OCI-LY7 (cell line): ENCODE results near the gene NGF. TPM values are rescaled to one million over a fixed set of nuclear protein-coding genes. Genes with fewer than 3 reads are reported as not detected.

Experiments
- BruUV-seq: library from RNA; stranded (reverse); fragments of 400-500 nt; replicated peaks from 2 replicates; lab custom pipeline; 2021; lab: Mats Ljungman, UMichigan
- CTCF ChIA-PET: fragments of 300-600 bp; sonication (Branson Sonifier 250); formaldehyde crosslinking; loops from one replicate; lab custom pipeline; 2022; ENCODE audit warnings: antibody characterized with exemption; ENCODE audit not compliant: unreplicated experiment; lab: Charles Lee
- POLR2A ChIA-PET: fragments of 300-600 bp; sonication (Branson Sonifier 250); formaldehyde crosslinking; loops from one replicate; lab custom pipeline; 2022; ENCODE audit warnings: antibody characterized with exemption; lab: Charles Lee
- DNase-seq: peaks from one replicate; pipeline ENCODE4 v3.0.0-alpha.2; 2015; ENCODE audit warnings: low spot score
- H2AFZ ChIP-seq: fragments of 200-600 bp; sonication (generic), shearing (Covaris generic); 2 replicates; pipeline ENCODE4 v1.6.1; 2014; ENCODE audit warnings: mild to moderate bottlenecking, antibody characterized with exemption, low read length, moderate library complexity
- H3K27ac ChIP-seq: fragments of 200-600 bp; sonication (generic); 2 replicates; pipeline ENCODE4 v1.5.1; 2014; ENCODE audit warnings: mixed run types, low read depth, mild to moderate bottlenecking, moderate library complexity, low read length, inconsistent platforms; ENCODE audit not compliant: poor library complexity, severe bottlenecking
- H3K36me3 ChIP-seq: fragments of 200-600 bp; sonication (generic); 2 replicates; pipeline ENCODE4 v1.6.1; 2014; ENCODE audit warnings: mild to moderate bottlenecking, antibody characterized with exemption, low read length, moderate library complexity, mixed read lengths; ENCODE audit not compliant: insufficient read depth
- H3K4me1 ChIP-seq: fragments of 200-600 bp; sonication (generic); 2 replicates; pipeline ENCODE4 v1.5.1; 2014; ENCODE audit warnings: mild to moderate bottlenecking, low read length; ENCODE audit not compliant: insufficient read depth, poor library complexity, severe bottlenecking
- H3K4me2 ChIP-seq: fragments of 200-600 bp; sonication (generic); 2 replicates; pipeline ENCODE4 v1.6.1; 2014; ENCODE audit warnings: mild to moderate bottlenecking, low read length
- H3K4me3 ChIP-seq: fragments of 200-600 bp; sonication (generic); 2 replicates; pipeline ENCODE4 v1.5.1; 2014; ENCODE audit warnings: mild to moderate bottlenecking, low read depth, low read length; ENCODE audit not compliant: poor library complexity, severe bottlenecking
- H3K79me2 ChIP-seq: fragments of 200-600 bp; sonication (generic); 2 replicates; pipeline ENCODE4 v1.6.1; 2016; ENCODE audit warnings: low read depth, mild to moderate bottlenecking, low read length, moderate library complexity, mixed read lengths; ENCODE audit not compliant: insufficient read depth
- H3K9me2 ChIP-seq: fragments of 200-600 bp; sonication (generic); 2 replicates; pipeline ENCODE4 v1.6.1; 2016; ENCODE audit warnings: mild to moderate bottlenecking, low read length, mixed read lengths; ENCODE audit not compliant: insufficient read depth
- H3K9me3 ChIP-seq: fragments of 200-600 bp; sonication (generic); 2 replicates; pipeline ENCODE4 v1.6.1; 2014; ENCODE audit warnings: mild to moderate bottlenecking, mixed run types, low read length, mixed read lengths
- H4K20me1 ChIP-seq: fragments of 200-600 bp; sonication (generic); 2 replicates; pipeline ENCODE4 v1.6.1; 2014; ENCODE audit warnings: mild to moderate bottlenecking, antibody characterized with exemption, low read length, moderate library complexity, mixed read lengths; ENCODE audit not compliant: insufficient read depth
- EZH2phosphoT487 ChIP-seq: fragments of 200-600 bp; sonication (generic); IDR thresholded peaks from 2 replicates; pipeline ENCODE4 v1.6.1; 2018; ENCODE audit warnings: low read depth, borderline replicate concordance, mild to moderate bottlenecking, mixed run types, antibody characterized with exemption, low read length, moderate library complexity, mixed read lengths
- intact Hi-C: fragments of 100-400 bp; cut with micrococcal nuclease; formaldehyde crosslinking; loops from one replicate; pipeline ENCODE4 v1.10.0; 2022; ENCODE audit not compliant: unreplicated experiment
- total RNA-seq, 2 experiments: library from RNA; depleted of rRNA in 1 of 2; stranded (reverse); fragments of >200 nt in 1 of 2; shearing (Covaris generic) in 1 of 2; gene quantifications; 2 replicates each; pipeline ENCODE4 v1.2.3, GENCODE V29; 2014 to 2022
- TF ChIP-seq, protein P1 (sequence below): fragments of 200-600 bp; sonication (generic); conservative IDR thresholded peaks from 2 replicates; pipeline ENCODE4 v1.5.1; 2014; ENCODE audit warnings: mild to moderate bottlenecking, antibody characterized with exemption, low read length, moderate library complexity, mixed read lengths

Gene NGF
- total RNA-seq, 2 experiments from 2014 or later = not detected

- peaks cover 48% of the 10 kb centered on the region for H3K4me1 ChIP-seq
- POLR2A ChIA-PET = interaction anchor here (0.6 to 1.1 kb wide), 2 partner anchors 22 to 744 kb away, joined by 3 to 5 read pairs; no protein-coding TSS in a partner anchor
- no TSS peak for BruUV-seq
These were observed 3.9 kb upstream of the NGF start for GRCh38 chr1:115341948-115342347.

DNA sequence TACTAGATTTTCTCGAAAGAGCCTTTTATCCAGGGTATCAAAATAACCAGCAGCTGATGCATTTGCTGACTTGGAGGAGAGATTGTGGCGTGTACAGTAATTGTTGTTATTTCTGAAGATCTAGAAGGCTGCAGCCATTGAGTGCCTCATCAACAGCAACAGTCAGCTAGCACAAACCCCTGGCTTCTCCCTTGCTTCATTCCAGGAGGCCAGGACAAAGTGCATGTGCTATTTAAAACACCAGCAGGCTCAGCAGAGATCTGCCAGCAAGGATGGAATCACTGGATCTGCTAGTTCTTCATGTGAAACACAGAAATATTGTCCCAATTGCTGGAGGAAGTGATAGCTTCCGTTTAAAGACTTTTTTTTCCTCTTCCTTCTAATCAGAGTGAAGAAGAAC is 2.8 kb upstream of the NGF start:
- intact Hi-C loops = loop anchor here (5.0 kb wide), 2 partner anchors 44 to 121 kb away; no protein-coding TSS in a partner anchor
- Histone ChIP-seq H3K36me3 (no peaks in the 10 kb centered on the region), H3K9me3 (no peaks in the 10 kb centered on the region), H3K4me3 (no peak overlapping the region), H3K9me2 (no peaks in the 10 kb centered on the region), H3K27ac (no peak overlapping the region), H3K79me2 (no peaks in the 10 kb centered on the region), H3K4me1 (peaks cover 40% of the 10 kb centered on the region), H3K4me2 (peak overlapping the region; percentile 38), H4K20me1 (no peaks in the 10 kb centered on the region), H2AFZ (no peak overlapping the region)
- ChIA-PET POLR2A (interaction anchor here (0.5 to 0.9 kb wide), 2 partner anchors 29 to 65 kb away, joined by 3 read pairs; no protein-coding TSS in a partner anchor), CTCF (no interaction called here)
- DNase-seq = no peak
- no TSS peak for BruUV-seq
- TF ChIP-seq EZH2phosphoT487 = no peak
- TF ChIP-seq, protein P1, sequence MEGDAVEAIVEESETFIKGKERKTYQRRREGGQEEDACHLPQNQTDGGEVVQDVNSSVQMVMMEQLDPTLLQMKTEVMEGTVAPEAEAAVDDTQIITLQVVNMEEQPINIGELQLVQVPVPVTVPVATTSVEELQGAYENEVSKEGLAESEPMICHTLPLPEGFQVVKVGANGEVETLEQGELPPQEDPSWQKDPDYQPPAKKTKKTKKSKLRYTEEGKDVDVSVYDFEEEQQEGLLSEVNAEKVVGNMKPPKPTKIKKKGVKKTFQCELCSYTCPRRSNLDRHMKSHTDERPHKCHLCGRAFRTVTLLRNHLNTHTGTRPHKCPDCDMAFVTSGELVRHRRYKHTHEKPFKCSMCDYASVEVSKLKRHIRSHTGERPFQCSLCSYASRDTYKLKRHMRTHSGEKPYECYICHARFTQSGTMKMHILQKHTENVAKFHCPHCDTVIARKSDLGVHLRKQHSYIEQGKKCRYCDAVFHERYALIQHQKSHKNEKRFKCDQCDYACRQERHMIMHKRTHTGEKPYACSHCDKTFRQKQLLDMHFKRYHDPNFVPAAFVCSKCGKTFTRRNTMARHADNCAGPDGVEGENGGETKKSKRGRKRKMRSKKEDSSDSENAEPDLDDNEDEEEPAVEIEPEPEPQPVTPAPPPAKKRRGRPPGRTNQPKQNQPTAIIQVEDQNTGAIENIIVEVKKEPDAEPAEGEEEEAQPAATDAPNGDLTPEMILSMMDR = no peak

More at GRCh38 chr1:115341948-115342347, 3.9 kb upstream of the NGF start:
- H3K27ac ChIP-seq = no peak overlapping the region
- no peak for DNase-seq
- intact Hi-C loops = loop anchor here (5.0 kb wide), 2 partner anchors 45 to 120 kb away; no protein-coding TSS in a partner anchor
- no peaks in the 10 kb centered on the region for H4K20me1 ChIP-seq
- CTCF ChIA-PET = no interaction called here
- no peak overlapping the region for H2AFZ ChIP-seq
- H3K4me3 ChIP-seq = no peak overlapping the region
- TF ChIP-seq, protein P1 = no peak
- TF ChIP-seq EZH2phosphoT487 = no peak
- no peaks in the 10 kb centered on the region for H3K9me2 ChIP-seq
- H3K9me3 ChIP-seq = no peaks in the 10 kb centered on the region
- H3K36me3 ChIP-seq = no peaks in the 10 kb centered on the region
- no peak overlapping the region for H3K4me2 ChIP-seq
- no peaks in the 10 kb centered on the region for H3K79me2 ChIP-seq

- Histone ChIP-seq H3K36me3 (no peaks in the 10 kb centered on the region), H3K27ac (no peak overlapping the region), H3K4me2 (no peak overlapping the region), H3K4me1 (peaks cover 26% of the 10 kb centered on the region), H3K4me3 (no peak overlapping the region), H4K20me1 (no peaks in the 10 kb centered on the region), H2AFZ (no peak overlapping the region), H3K9me2 (no peaks in the 10 kb centered on the region), H3K79me2 (no peaks in the 10 kb centered on the region), H3K9me3 (no peaks in the 10 kb centered on the region)
- ChIA-PET POLR2A (no interaction called here), CTCF (no interaction called here)
- no peak for DNase-seq
- no TSS peak for BruUV-seq
- intact Hi-C loops = no loop called here
- TF ChIP-seq, protein P1 = no peak
- TF ChIP-seq EZH2phosphoT487 = no peak
These were observed 390 bp upstream of the NGF start for GRCh38 chr1:115338457-115338820.
